ENCODE results near the gene CTDSP1.

GRCh38 chr2:218434456-218434855 lies 34.8 kb downstream of the CTDSP1 start:
- TF ChIP-seq CTCF (IDR thresholded peaks at IDR 0.05): no peak
- TF ChIP-seq POLR2A (IDR thresholded peaks at IDR 0.05): no peak
- TF ChIP-seq EP300 (IDR thresholded peaks at IDR 0.05): no peak

All from tibial nerve (tissue), 4 donors.